GM21390 (cell line): ENCODE results near the gene TMEM106C.

Experiments used
- ATAC-seq: cut with Tn5 transposase; IDR thresholded peaks from one replicate; pipeline ENCODE4 v1.9.1; 2021; ENCODE audit not compliant: unreplicated experiment

The TMEM106C gene

GRCh38 chr12:47963340-47964040, at the start of gene TMEM106C:
TSS of gene TMEM106C (plus strand) at chr12:47963596. CDS start at chr12:47964237, 641 bp downstream.
- ATAC-seq = peak; percentile 80

DNA sequence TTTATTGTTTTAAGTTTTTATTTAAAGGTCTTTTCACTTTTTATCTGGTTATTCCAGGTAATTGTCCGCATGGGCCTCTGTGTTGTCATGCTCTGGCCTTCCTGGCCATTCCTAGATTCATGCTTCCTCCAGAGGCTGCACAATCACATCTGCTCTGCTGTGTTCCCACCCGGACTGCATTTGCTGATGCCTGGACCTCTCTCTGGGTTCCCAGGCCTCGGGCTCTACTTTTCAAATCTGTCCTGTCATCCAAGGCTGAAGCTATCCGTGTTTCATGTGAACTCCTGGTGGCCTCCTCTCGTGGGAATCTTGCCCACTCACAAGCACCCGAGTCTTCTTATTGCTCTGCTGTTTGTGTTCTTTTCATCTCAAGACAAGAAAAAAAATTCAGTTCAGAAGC, 42.5 kb upstream of the TMEM106C start:
- ATAC-seq = no peak

DNA sequence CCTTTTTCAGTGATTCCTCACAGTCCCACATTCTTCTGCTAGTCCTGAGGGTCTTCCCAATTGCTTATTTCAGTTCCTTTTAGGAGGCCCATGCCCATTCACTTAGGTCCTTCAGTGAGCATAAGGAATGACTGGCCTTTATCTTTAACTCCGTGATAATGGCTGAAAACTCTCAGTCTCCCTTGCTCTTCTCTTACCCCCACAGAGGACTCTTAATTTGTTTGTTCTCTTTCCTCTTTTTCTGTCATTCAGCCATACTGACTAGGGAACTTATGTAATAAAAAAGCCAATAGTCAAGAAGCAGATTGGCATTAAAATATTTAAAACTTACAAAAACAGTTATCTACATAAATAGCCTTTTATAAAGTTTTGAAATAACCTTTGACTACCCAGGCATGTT, 41.5 kb upstream of the TMEM106C start:
- no peak for ATAC-seq

DNA sequence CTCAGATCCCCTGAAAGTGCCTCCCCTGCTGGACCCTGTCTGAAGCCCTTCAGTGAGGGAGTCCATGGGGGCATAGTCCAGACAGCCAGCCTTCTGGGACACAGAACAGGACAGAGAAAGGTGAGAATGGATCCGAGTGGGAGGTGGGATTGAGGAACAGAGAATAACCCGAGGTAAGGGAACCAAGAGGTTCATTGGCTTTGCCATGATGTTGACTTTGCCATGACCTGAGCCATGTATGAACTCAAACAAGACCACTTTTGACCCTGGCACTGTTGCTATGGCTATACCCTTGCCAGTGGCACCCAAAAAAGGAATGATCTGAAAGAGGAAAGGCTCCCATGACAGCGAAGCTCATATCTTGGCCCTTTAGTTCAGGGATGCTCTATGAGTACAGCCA, 36.0 kb upstream of the TMEM106C start:
- ATAC-seq = no peak

DNA sequence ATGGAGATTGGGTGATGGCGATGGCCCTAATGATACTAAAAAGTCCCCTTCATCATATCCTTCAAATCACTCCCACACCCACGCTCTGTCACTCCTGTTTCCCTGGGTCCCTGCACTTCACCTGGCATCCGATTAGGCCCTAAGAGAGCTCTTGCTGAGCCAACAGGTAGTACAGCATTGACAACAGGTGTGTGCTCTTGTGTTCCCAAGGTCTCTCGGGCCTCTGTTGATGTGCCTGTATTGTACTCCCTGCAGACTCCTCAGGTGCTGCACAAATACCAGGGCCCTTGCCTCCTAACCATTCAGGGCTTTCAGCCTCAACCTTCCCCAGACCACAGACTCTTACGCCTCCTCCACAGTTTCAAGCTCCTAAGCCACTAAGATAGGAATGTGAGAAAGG, 32.8 kb upstream of the TMEM106C start:
- no peak for ATAC-seq

DNA sequence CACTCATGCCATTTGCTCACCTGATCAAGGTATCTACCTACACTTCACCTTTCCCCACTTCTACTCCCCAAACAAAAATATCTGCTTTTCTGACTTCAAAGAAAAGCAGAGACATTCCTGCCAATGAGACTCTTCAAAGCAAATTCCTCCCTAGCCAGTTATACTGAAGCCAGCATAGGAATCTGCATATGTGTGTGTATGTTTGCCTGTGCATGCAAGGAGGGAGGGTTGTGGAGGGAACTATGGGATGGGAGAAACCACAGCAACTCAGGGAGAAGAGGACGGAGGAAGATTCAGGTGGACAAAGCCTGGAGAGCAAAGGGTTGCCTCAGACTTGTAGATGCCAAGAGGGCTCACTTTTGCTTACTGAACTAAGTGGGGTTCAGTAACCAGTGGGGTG, 32.2 kb upstream of the TMEM106C start:
- no peak for ATAC-seq

DNA sequence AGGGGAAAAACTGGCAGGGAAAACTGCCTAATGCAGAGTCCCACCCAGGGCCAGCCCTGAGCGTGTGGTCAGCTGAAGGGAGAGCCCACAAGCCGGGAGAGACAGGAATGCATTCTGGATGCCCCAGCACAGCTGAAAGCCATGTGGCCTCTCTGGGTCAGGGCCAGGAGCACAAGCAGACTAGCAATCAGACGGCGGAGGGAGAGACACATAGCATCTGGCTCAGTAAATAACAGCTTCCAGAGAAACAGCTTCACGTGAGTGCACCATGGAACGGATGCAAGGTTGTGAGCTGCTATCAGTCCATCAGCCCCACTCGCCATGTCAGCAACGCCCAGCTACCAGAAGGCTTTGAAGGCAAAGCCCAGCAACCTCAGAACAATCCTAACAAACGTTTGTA, 28.2 kb upstream of the TMEM106C start:
- no peak for ATAC-seq

DNA sequence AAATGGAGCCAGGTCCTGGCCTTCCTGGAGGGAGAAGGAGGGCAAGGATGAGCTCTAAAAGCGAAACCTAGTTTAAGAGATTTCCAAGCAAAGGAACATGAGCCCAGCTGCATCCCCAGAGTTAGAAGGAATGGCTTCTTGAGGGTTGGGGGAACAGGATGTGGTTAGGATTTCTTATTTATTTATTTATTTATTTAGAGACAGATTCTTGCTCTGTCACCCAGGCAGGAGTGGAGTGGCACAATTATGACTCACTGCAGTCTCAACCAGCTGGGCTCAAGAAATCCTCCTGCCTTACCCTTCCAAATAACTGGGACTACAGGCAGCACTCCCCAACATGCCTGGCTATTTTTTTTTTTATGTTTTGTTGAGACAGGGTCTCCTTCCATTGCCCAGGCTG, 25.3 kb upstream of the TMEM106C start:
- no peak for ATAC-seq

GRCh38 chr12:47938594-47938993, 24.8 kb upstream of the TMEM106C start:
- ATAC-seq = no peak

DNA sequence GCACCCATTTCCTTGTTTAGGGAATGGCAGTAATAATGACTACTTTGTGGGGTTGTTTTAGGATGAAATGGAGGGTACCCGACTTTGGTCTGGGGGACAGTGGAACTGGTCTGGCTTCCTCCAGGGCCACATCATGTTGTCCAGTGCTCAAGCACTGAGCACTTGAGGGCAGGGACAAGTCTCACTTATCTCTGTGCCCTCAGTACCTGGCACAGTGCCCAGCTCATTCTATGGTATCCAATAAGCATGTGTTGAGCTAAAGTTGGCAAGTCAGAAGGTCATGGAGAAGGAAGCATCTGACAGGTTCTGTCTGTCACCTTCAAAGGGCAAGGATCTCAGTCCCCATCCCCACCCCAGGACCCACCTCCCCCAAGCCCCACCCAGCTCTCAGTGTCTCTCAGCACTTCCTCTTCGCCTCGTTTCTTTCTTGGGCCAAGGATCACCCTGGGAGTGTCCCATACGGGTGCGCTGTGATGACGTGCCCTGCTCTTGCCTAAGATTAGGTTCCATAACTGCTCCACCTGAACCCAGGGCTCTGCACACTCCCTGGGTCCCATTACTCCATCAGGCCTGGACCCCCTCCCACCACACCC, 24.3 kb upstream of the TMEM106C start:
- no peak for ATAC-seq

DNA sequence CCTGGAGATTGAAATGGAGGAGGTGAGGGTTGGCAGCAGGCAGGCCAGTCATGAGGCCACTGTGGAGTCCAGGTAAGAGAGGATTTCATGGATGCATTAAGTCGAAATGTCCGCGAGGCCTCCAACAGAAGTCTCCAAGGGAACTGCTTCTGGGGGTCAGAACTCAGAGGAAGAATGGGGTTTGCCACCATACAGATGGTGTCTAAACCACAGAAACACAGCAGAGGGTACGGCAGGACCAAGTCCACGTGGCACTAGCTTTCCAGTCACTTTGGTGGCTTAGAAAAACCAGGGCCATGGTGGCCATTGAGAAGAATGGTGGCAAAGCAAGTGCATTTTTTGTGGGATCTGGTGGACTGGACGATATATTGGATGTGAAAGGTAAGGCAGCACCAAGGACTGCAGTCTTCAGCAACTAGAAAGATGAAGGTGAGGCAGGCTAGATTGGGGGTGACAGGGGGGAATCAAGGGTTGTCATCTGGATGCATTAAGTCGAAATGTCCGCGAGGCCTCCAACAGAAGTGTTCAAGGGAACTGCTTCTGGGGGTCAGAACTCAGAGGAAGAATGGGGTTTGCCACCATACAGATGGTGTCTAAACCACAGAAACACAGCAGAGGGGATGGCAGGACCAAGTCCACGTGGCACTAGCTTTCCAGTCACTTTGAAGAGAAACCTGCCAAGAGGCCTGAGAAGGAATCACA, 22.5 kb upstream of the TMEM106C start:
- ATAC-seq = no peak

DNA sequence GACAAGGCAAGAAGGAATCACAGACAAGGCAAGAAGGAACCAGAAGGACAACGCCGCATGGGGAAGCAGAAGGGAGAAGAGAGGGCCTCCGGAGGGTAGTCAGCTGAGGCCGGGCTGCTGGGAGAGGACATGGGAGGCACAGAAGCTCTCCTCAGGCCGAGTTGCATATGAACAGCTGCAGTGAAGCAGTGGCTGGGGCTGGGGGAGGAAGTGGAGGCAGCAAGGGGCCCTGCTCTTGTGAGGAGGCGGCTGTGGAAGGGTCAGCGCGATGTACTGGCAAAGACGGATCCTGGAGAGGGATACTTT, 22.0 kb upstream of the TMEM106C start:
- no peak for ATAC-seq

DNA sequence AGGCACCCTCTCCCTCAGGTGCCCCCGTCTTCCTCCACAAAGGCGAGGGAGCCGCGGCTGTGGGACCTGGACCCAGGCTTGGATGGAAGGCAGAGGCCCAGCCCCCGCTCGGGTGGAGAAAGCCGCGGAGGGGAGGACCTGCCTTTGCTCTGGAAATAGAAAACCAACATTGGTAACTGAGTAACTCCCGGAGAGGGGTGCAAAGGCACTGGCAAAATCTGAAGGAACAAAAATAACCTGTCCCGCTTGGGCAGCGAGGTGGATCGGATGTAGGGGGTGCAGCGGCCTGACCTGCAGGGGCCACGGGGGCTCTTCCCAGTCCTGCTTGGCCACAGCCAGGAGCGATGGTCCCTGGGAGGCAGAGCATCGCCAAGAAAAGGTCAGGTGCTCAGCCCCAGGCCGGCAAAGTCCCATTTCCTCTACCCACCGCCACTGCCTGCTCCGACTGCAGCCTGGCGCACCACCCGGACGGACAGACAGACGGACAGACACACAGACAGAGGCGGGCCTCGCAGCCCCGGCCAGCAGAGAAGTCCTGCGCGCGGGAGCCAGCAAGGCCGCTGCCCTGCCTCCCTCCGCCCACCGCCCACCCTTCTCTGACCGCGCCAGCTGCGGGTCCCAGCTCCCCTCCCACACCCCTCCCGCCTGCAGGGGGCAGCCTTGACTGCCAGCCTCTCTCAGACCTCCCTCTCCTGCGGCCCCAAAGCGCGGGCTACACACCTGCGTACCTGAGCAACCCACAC, 21.4 kb upstream of the TMEM106C start:
- ATAC-seq = no peak

DNA sequence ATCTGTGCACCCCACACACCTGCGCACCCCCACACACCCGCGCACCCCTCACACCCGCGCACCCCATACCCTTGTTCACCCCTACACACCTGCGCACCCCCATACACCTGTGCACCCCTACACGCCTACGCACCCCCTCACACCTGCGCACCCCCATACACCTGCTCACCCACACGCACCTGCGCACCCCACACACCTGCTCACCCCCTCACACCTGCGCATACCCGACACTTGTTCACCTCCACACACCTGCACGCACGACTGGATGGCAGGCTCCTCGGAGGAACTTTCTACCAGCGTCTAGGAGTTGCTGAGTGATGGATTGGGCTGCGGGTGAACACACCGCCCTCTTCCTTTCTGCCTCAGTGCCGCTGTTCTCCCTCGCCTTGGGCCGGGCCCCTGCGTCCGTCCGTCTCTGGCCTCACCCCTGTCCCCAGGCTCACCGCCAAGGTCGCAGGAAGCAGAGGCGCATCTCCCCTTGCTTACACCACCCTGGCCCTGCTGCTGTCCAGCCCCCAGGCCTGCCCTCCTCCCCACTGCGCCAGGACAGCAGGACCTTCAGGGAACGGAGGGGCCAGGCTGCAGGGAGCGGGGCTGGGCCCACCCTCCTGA, 20.7 kb upstream of the TMEM106C start:
- ATAC-seq = no peak

- no peak for ATAC-seq
Observed at GRCh38 chr12:47943623-47944340, 19.6 kb upstream of the TMEM106C start.

GRCh38 chr12:47944685-47945340, 18.6 kb upstream of the TMEM106C start:
- ATAC-seq = no peak

DNA sequence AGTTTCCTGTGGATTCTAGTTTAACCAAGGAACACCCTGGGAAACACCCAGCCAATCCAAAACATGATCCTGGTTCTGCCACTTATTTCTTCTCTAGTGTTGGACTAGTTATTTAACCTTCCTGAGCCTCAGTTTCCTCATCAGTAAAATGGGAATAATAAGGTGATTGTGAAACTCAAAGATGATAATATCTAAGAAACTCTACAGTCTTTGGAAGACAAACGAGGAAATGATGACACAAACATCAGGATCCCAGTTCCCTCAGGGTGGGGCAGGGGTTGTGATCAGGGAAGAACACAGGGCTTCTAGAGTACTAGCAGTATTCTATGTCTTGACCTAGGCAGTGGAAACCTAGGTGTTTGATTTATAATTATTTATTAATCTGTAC, 18.1 kb upstream of the TMEM106C start:
- no peak for ATAC-seq

DNA sequence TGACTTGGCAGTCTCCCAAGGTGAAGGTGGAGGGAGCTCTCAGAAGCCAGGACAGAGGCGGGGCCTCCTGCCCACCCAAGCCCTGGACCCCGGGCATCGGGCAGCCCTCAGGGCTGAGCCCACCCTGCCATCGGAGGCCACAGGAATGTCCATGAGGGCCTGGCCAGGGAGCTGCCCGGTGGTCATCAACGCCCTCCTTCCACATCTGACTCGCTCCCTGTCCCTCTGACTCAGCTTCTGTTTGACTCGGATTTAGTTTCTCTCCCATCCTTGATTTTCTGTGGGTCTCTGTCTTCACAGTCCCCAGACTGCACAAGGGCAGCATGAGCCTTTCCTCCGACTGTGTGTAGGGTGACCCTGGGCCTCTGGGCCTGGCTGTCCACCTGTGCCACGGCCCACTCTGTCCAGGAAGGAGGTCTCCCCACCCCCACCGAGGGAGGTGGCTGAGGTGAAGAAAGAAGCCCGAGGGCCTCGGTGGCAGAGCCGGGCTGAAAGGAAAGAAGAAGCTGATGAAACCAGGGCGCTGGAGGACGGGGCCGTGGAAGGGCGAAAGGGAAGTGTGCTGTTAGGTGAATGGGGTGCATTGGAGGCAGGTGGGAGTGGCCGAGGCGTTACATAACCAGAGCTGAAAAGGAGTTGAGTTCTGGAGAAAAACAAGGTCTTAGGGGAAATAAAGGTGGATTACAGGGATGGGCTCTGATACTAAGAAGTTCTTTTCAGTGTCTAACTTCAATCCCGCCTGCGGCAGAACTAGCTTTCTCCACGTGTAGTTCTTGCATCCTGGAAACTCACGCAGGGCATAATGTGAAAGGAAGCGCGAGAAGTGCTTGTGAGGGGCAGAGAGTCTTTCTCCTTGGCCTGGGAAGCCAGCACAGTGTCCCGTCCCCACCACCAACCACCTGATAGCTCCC, 16.7 kb upstream of the TMEM106C start:
- ATAC-seq = no peak

GRCh38 chr12:47947341-47947740, 16.1 kb upstream of the TMEM106C start:
- no peak for ATAC-seq
